Calu3 (cell line): ENCODE results near the gene COL20A1. TPM values are rescaled to one million over a fixed set of nuclear protein-coding genes. Genes with fewer than 3 reads are reported as not detected.

Experiments used
- BruUV-seq: library from RNA; stranded (reverse); fragments of 400-500 nt; replicated peaks from 2 replicates; lab custom pipeline; 2021; lab: Mats Ljungman, UMichigan
- CTCF ChIA-PET: fragments of 300-600 bp; sonication (Branson Sonifier 250); formaldehyde crosslinking; loops from one replicate; lab custom pipeline; 2022; ENCODE audit warnings: antibody characterized with exemption; lab: Charles Lee
- DNase-seq: peaks from one replicate; pipeline ENCODE4 v3.0.0; 2022
- H3K27ac Mint-ChIP-seq: one replicate; pipeline ENCODE4 v1.8.0; 2022; ENCODE audit warnings: mixed read lengths; ENCODE audit not compliant: unreplicated experiment
- H3K27me3 Mint-ChIP-seq: one replicate; pipeline ENCODE4 v1.8.0; 2022; ENCODE audit warnings: mixed read lengths; ENCODE audit not compliant: unreplicated experiment
- H3K36me3 Mint-ChIP-seq: one replicate; pipeline ENCODE4 v1.8.0; 2022; ENCODE audit warnings: mild to moderate bottlenecking, moderate library complexity, mixed read lengths; ENCODE audit not compliant: insufficient read depth, unreplicated experiment
- H3K4me1 Mint-ChIP-seq: one replicate; pipeline ENCODE4 v1.8.0; 2022; ENCODE audit warnings: mild to moderate bottlenecking, low read depth, mixed read lengths; ENCODE audit not compliant: unreplicated experiment
- H3K4me3 Mint-ChIP-seq: one replicate; pipeline ENCODE4 v1.8.0; 2022; ENCODE audit warnings: mild to moderate bottlenecking, low read depth, moderate library complexity, mixed read lengths; ENCODE audit not compliant: unreplicated experiment
- H3K9me3 Mint-ChIP-seq: one replicate; pipeline ENCODE4 v1.8.0; 2022; ENCODE audit warnings: low read depth, mixed read lengths; ENCODE audit not compliant: unreplicated experiment
- CTCF ChIP-seq: fragments of 200-600 bp; IDR thresholded peaks from one replicate; pipeline ENCODE4 v1.8.0; 2022; ENCODE audit warnings: antibody characterized with exemption; ENCODE audit not compliant: unreplicated experiment
- intact Hi-C: fragments of 100-400 bp; cut with micrococcal nuclease; formaldehyde crosslinking; loops from one replicate; pipeline ENCODE4 v1.10.0; 2022; ENCODE audit not compliant: unreplicated experiment
- total RNA-seq: library from RNA; stranded (reverse); gene quantifications from 2 replicates; pipeline ENCODE4 v1.2.3, GENCODE V29; 2022

The COL20A1 gene
- total RNA-seq, 1 experiment from 2014 or later: not detected

- H3K36me3 Mint-ChIP-seq: peaks cover 54% of the 10 kb centered on the region
- peaks cover 4% of the 10 kb centered on the region for H3K27me3 Mint-ChIP-seq
- no peak for DNase-seq
- no peak overlapping the region for H3K4me3 Mint-ChIP-seq
- CTCF ChIA-PET: no interaction called here
- BruUV-seq: no TSS peak
- H3K4me1 Mint-ChIP-seq: no peaks in the 10 kb centered on the region
- H3K27ac Mint-ChIP-seq: peak overlapping the region; percentile 11
- TF ChIP-seq CTCF: no peak
- H3K9me3 Mint-ChIP-seq: no peaks in the 10 kb centered on the region
- intact Hi-C loops: no loop called here
These were observed 5.9 kb upstream of the COL20A1 start for GRCh38 chr20:63286781-63287696.

DNA sequence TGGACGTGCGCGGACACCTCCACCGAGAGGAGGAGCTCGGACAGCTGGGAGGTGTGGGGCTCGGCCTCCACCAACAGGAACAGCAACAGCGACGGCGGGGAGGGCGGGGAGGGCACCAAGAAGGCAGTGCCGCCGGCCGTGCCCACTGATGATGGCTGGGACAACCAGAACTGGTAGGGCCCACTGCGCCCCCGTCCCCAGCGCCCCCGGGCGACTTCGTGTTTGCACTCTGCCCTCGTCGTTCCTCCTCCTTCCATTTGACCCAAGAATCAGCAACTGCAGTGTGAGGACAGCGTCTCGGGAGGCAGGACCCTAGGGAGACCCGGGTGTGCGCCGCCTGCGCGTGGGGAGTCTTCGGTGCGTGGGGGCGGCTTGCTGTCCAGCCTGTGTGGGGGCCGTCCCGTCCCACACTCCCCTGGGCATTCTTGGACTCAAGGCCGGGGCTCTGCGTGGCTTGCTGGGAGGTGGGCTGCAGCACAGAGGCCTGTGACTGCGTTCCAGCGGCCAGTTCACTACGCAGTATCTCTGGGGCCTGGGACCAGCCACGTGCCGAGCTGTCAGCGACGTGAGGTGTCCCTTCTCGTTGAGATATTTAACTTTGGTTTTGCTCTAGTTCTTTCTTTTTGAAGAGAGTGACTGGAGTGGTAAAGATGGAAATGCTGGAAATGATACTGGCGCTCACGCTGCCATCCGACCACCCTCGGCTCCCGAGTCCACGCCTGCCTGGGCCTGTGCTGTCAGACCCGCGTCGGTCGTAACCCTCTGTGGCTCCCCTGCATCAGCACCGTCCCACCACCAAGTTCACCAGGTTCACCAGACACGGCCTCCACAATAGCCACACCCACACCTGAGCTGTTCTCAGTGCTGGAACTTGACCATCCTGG, 5.0 kb upstream of the COL20A1 start:
- no peak for TF ChIP-seq CTCF
- Mint-ChIP-seq H3K36me3 (peaks cover 52% of the 10 kb centered on the region), H3K27me3 (peaks cover 13% of the 10 kb centered on the region), H3K4me1 (no peaks in the 10 kb centered on the region), H3K9me3 (no peaks in the 10 kb centered on the region), H3K27ac (no peak overlapping the region), H3K4me3 (no peak overlapping the region)
- CTCF ChIA-PET: no interaction called here
- intact Hi-C loops: no loop called here
- no TSS peak for BruUV-seq
- DNase-seq: no peak

GRCh38 chr20:63288581-63289251, 4.3 kb upstream of the COL20A1 start:
- Mint-ChIP-seq H3K27me3 (peaks cover 21% of the 10 kb centered on the region), H3K9me3 (no peaks in the 10 kb centered on the region), H3K36me3 (peaks cover 53% of the 10 kb centered on the region), H3K27ac (no peak overlapping the region), H3K4me1 (no peaks in the 10 kb centered on the region), H3K4me3 (no peak overlapping the region)
- no peak for TF ChIP-seq CTCF
- CTCF ChIA-PET: no interaction called here
- intact Hi-C loops: no loop called here
- BruUV-seq: no TSS peak
- no peak for DNase-seq
